GM10847 (cell line): ENCODE results near the gene IPO13.

Experiments
- POLR2A ChIP-seq: IDR thresholded peaks from 2 replicates; pipeline ENCODE4 v1.6.1; 2011; ENCODE audit not compliant: insufficient read length; ENCODE audit errors: extremely low read depth

Gene IPO13

DNA sequence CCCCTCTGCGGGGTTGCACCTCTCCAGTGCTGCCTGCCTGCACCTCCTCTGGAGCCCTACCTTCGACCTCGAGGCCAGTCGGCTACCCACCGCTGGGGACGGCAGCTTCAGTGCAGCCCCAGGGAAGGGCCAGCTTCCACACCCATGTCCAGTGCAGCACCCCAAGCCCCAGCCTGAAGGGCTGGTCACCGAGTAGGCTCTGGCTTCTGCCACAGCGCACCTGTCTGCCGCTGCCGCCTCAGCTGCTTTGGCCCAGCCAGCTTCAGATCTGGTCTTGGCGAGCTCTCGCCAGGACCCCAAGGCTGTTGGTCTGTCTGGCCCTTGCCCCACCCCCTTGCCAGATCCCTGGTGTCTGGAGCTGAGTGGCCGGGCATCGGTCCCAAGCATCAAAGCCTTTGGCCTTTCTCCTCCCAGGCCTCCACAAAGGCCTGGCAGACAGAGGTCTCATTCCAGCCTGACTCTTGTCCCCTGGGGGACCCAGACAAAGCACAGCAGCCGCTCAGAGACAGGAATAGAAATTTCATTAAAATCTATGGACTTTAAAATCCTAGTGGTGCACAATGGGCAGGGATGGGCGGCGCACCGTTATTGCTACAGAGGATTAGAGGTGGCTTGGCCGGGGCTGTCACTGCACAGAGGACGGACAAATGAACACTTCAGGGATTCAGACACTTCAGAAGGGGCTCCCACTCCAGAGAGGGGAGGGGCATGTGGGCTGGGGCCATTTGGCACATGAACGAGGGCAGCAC, 49.4 kb downstream of the IPO13 start:
- TF ChIP-seq POLR2A = no peak

DNA sequence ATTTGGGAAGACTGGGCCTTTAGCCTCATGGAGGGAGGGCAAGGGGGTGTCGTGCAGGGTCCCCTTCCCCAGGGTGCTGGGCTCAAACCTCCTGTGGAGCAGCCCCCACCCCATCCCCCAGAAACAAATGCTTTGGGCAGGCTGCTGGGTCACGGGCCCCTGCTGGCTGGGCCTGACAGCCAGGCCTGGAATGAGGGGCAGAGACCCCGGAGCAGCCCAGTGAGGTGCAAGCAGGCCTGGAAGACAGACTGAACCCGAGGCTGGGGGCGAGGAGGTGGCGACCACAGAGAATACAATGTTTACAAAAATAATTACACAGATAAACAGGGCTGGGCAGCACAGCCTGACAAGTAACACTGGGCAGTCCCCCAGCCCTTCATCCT, 50.0 kb downstream of the IPO13 start:
- TF ChIP-seq POLR2A = no peak

GRCh38 chr1:43997295-43997999, 50.7 kb downstream of the IPO13 start:
- TF ChIP-seq POLR2A = no peak

DNA sequence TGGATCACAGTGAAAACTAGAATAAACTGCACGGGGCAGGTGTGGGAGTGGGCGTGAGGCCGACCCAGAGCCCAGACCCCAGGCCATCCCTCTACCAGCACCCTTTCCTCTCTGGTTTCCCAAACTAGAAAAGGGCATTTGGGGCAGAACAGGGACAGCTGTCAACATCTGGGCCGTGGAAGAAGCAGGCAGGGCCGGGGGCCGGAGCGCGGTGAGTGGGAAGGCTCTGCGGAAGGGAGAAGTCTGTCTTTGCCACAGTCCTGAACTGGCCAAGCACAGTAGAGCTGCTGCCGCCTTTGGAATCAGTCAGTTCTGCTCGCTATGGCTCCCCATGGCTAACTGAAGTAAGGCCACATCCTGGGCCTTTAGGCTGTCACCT, 51.2 kb downstream of the IPO13 start:
- no peak for TF ChIP-seq POLR2A

DNA sequence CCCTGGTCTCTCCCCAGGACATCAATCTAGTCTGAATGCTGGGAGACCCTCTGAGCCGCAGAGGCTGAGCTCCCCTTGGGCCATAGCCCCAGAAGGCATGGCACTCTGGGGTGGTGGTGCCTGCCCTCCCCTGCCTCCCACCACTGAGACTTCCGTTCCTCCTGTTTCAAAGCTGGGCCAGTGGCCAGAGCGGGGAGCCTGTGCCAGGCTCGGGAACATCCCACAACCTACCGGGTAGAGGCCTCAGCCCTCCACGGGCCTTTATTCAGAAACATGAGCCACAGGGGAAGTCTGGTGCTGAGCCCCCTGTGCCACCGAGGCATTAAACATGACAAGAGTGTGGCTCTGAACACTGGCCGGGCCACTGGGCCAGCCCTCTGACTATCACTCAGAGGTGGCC, 52.7 kb downstream of the IPO13 start:
- no peak for TF ChIP-seq POLR2A

GRCh38 chr1:44000122-44000665, 53.4 kb downstream of the IPO13 start:
- TF ChIP-seq POLR2A = no peak

GRCh38 chr1:44002165-44002564, 55.4 kb downstream of the IPO13 start:
- no peak for TF ChIP-seq POLR2A

DNA sequence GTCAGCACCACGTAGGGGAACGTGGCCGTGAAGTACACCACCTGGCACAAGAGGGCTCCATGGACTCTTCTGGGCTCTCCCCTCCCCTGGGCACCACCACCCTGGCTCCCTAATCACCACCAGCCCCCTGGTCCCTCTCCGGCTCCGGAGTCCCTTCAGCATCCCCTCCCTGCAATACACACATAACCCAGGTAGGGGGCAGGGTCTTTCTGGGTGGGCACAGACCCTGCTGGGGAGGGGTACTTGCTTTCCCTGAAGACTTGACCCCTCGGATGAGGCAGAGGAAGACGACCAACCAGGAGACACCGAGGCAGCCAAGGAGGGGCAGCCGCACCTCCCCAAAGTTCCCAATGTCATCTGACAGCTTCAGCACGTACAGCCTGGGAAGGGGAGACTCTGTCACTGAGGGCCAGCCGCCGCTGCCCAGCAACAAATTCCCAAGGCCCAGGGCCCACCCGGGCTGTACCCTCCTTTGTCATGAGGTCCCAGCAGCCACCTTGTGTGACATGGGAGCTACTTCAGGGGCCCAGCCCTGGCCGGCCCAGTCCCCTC, 55.9 kb downstream of the IPO13 start:
- no peak for TF ChIP-seq POLR2A

DNA sequence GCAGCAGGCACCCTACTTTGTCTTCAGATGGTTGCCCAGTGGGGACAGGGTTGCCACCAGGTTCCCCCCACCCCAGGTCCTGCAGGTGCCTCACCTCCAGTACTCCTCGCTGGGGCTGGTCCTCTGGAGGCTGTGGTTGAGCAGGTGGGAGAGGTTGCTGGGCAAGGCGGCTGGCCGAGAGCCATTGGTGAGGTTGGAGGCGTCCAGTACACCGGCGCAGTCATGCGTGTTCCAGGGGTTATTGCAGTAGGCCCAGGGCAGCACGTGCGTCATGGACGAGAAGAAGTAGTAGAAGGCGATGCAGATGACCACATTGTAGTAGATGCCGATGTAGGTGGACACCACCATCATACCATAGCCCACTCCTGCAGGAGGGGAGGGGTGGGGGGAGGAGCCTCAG, 61.5 kb downstream of the IPO13 start:
- TF ChIP-seq POLR2A = no peak

DNA sequence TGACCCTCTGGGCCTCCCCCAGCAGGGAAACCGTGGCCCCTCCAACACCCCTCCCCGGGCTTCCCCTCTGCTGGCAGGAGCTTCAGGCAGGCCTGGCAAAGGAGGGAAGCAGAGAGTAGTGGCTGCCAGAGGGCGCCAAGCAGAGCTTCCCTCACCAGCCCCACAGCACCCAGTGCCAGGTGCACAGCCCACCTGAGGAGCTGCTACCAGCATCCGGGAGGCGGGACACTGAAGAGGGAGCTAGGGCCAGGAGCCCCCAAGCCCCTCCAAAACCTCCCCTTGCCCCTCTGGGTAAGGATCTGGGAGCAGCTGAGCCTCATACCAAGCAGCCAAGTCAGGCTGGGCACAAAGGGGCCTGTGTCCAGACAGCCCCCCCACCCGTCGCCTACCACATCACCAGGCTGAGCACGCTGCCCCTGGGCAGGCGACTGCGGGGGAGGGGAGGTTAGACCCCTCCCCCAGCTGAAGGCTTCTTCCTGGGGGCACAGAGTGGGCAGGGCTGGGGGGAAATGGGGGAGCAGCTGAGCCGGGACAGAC, 64.3 kb downstream of the IPO13 start:
- no peak for TF ChIP-seq POLR2A

DNA sequence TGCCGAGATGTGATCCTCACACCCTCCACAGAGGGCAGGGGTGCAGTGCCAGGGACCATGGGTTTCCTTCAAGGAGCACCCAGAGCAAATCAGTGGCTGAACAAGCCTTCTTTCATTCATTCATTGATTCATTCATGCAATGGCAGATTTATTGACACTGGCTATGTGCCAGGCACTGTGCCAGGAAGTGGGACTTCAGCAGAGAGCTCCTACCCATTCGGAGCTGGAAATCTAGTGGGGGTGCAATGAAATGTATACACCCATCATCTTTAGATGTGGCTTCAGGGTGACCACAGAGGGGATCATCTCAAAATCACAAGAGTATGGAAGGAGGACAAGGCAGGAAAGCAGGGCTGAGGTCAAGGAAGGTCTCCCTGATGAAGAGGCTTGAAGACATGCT, 65.7 kb downstream of the IPO13 start:
- no peak for TF ChIP-seq POLR2A

- TF ChIP-seq POLR2A = no peak
Observed at GRCh38 chr1:44012941-44013609, 66.3 kb downstream of the IPO13 start.

DNA sequence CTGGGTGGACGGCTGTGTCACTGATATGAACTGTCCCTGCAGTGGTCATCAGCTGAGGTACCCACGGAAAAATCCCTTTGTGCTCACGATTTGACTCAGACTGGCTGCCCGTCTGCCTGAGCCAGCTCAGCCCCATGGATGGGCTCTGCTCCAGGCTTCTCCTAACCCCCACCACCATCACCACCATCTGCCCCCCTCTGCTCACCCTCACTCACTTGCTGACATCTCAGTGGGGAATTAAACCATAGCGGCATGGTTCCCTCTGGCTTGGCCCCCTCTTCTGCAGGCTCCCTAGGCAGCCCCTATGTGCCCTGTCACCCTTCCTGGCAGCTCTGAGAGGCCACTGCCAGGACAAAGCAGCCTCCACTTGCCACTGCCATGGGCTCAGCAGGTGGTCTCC, 67.2 kb downstream of the IPO13 start:
- TF ChIP-seq POLR2A = no peak

GRCh38 chr1:44014365-44015104, 67.8 kb downstream of the IPO13 start:
- TF ChIP-seq POLR2A = no peak

DNA sequence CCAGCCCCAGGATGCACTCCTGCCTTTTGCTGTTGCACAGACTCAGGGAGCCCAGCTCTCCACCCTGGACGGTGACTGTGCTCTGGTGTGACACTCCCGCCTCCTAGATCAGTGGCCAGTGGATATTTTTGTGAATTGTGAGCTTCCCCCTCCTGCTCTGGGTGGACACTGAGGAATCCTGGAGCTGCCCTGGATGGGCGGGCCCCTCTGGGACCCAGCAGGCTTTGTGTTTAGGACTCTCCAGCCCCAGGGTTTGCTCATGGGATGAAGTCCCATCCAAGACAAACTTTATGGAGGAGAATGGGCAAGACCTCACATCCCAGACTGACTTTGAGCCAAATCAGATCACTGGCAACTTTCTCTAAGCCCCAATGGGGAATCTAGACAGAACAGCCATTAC, 68.5 kb downstream of the IPO13 start:
- TF ChIP-seq POLR2A = no peak
